Measurements from ENCODE around the gene EPN2.

DNA sequence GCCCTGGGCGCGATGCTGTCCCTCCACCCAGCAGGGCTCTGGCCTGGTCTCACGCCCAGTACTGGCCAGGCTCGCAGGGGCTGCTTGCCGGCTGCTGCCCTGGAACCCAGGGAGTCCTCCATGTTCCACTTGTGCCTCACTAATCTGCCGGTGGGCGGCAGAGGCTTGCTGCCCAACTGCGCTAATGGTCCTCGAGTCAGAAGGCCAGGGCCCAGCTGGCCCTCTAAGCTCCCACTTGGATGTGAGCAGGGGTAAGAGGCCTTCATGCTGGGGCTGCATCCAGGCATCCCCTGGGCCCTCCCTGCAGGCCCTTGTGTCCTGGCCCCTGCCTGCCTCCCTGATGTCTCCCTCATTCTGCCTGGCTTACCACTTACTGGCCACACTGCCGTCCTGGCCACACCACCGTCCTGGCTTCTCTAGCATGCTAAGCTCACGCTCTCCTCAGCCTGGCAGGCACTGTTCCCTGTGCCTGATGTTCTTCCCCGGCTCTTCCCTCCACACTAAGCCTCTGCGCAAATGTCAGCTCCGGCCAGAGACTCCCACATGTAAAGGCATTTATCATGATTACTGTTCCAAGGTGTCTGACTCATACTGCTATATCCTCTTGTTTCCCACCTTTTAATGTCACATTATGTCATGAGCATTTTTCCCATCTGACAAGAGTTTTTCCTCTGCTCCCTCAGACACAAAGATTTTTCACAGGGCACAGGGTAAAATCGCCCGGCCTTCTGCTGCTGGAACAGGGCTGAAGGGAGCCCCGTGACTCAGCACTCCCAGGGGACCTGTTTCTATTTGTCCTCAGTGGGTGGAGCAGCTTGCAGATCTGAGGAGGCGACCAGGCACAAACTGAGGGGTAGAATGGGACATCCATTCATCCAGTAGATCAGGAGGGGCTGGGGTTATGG lies 109.4 kb downstream of the EPN2 start:
- TF ChIP-seq, protein P1, sequence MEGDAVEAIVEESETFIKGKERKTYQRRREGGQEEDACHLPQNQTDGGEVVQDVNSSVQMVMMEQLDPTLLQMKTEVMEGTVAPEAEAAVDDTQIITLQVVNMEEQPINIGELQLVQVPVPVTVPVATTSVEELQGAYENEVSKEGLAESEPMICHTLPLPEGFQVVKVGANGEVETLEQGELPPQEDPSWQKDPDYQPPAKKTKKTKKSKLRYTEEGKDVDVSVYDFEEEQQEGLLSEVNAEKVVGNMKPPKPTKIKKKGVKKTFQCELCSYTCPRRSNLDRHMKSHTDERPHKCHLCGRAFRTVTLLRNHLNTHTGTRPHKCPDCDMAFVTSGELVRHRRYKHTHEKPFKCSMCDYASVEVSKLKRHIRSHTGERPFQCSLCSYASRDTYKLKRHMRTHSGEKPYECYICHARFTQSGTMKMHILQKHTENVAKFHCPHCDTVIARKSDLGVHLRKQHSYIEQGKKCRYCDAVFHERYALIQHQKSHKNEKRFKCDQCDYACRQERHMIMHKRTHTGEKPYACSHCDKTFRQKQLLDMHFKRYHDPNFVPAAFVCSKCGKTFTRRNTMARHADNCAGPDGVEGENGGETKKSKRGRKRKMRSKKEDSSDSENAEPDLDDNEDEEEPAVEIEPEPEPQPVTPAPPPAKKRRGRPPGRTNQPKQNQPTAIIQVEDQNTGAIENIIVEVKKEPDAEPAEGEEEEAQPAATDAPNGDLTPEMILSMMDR (IDR thresholded peaks at IDR 0.05) = no peak
- no peak for TF ChIP-seq POLR2A (IDR thresholded peaks at IDR 0.05)

All from testis (tissue), 2 donors.